ENCODE results near the gene ARHGAP26.

- no peak for TF ChIP-seq CTCF (optimal IDR thresholded peaks at IDR 0.05 in 1 of 3, IDR thresholded peaks at IDR 0.05 in 1 of 3, conservative IDR thresholded peaks at IDR 0.05 in 1 of 3; ENCODE audit: extremely low read depth in 1 of 3, insufficient read depth in 2 of 3, low read length in 3 of 3)
- no peak for TF ChIP-seq EZH2 (IDR thresholded peaks at IDR 0.05; ENCODE audit: low read length)
These were observed 13.6 kb upstream of the ARHGAP26 start for GRCh38 chr5:142756576-142756975.

Data from keratinocyte (primary cell).